CD4-positive, alpha-beta T cell treated with Interferon alpha-2 for 1 hour (primary cell): ENCODE results near the gene LRRN2.
"Not testable (repeated sequence)": the region's sequence is repeated elsewhere in the genome, so short reads cannot be mapped to it uniquely, and the experiment has no call there.

Experiments used
- DNase-seq, 2 donors: peaks; one replicate each; pipeline ENCODE4 v3.0.0-alpha.2; 2020 to 2022

Gene LRRN2

GRCh38 chr1:204571128-204571527, 114.4 kb downstream of the LRRN2 start:
- DNase-seq: no peak

- not testable (repeated sequence) for DNase-seq
Measured at GRCh38 chr1:204570021-204570420, 115.5 kb downstream of the LRRN2 start.

- no peak for DNase-seq
Measured at GRCh38 chr1:204569478-204569877, 116.1 kb downstream of the LRRN2 start.

GRCh38 chr1:204568576-204569315, 116.8 kb downstream of the LRRN2 start:
- no peak for DNase-seq
